Nephron (organoid): ENCODE results near the gene LRRC25.
"Not testable (repeated sequence)": the region's sequence is repeated elsewhere in the genome, so short reads cannot be mapped to it uniquely, and the experiment has no call there.

Experiments
- H3K27ac Mint-ChIP-seq, 3 experiments: 2 replicates each; pipeline ENCODE4 v1.8.0; 2020; ENCODE audit warnings: mixed read lengths in 3 of 3, mild to moderate bottlenecking in 2 of 3, moderate library complexity in 1 of 3
- H3K27me3 Mint-ChIP-seq: 2 replicates; pipeline ENCODE4 v1.8.0; 2021; ENCODE audit warnings: low read depth, mild to moderate bottlenecking, moderate library complexity, mixed read lengths
- H3K36me3 Mint-ChIP-seq: 2 replicates; pipeline ENCODE4 v1.8.0; 2020; ENCODE audit warnings: low read depth, mixed read lengths
- H3K4me1 Mint-ChIP-seq: 2 replicates; pipeline ENCODE4 v1.8.0; 2020; ENCODE audit warnings: mixed read lengths
- H3K4me3 Mint-ChIP-seq, 3 experiments: 2 replicates each; pipeline ENCODE4 v1.8.0; 2020; ENCODE audit warnings: mild to moderate bottlenecking in 3 of 3, mixed read lengths in 3 of 3, moderate library complexity in 2 of 3
- H3K9me3 Mint-ChIP-seq: 2 replicates; pipeline ENCODE4 v1.8.0; 2020; ENCODE audit warnings: mixed read lengths
- CTCF ChIP-seq, 3 experiments: fragments of 200-600 bp; sonication (generic); IDR thresholded peaks; one replicate each; pipeline ENCODE4 v1.5.0; 2021; ENCODE audit warnings: antibody characterized with exemption in 3 of 3; ENCODE audit not compliant: unreplicated experiment in 3 of 3

The LRRC25 gene

GRCh38 chr19:18349524-18350128, 47.8 kb downstream of the LRRC25 start:
- Mint-ChIP-seq H3K4me1 (peaks cover 6% of the 10 kb centered on the region), H3K36me3 (peaks cover 7% of the 10 kb centered on the region), H3K4me3 (no peak overlapping the region), H3K27ac (no peak overlapping the region), H3K27me3 (no peaks in the 10 kb centered on the region), H3K9me3 (no peaks in the 10 kb centered on the region)
- TF ChIP-seq CTCF (IDR thresholded peaks at IDR 0.05; ENCODE audit: unreplicated experiment in 3 of 3): peak; percentile 69 to 80 (median 73)

- peaks cover 13% of the 10 kb centered on the region for H3K4me1 Mint-ChIP-seq
- not testable (repeated sequence) for H3K4me3 Mint-ChIP-seq, H3K36me3 Mint-ChIP-seq, H3K27me3 Mint-ChIP-seq, H3K9me3 Mint-ChIP-seq, H3K27ac Mint-ChIP-seq
Measured at GRCh38 chr19:18348818-18349339, 48.5 kb downstream of the LRRC25 start.

- Mint-ChIP-seq H3K9me3 (no peaks in the 10 kb centered on the region), H3K4me3 (no peak overlapping the region), H3K36me3 (peaks cover 11% of the 10 kb centered on the region), H3K27me3 (no peaks in the 10 kb centered on the region), H3K27ac (no peak overlapping the region), H3K4me1 (peaks cover 15% of the 10 kb centered on the region)
- TF ChIP-seq CTCF (IDR thresholded peaks at IDR 0.05; ENCODE audit: unreplicated experiment in 3 of 3): no peak
Measured at GRCh38 chr19:18348171-18348570, 49.3 kb downstream of the LRRC25 start.

- peaks cover 15% of the 10 kb centered on the region for H3K4me1 Mint-ChIP-seq
- no peaks in the 10 kb centered on the region for H3K9me3 Mint-ChIP-seq
- H3K4me3 Mint-ChIP-seq: peak overlapping the region in 2 of 3 experiments; percentile 27 to 42
- TF ChIP-seq CTCF (IDR thresholded peaks at IDR 0.05; ENCODE audit: unreplicated experiment in 3 of 3): no peak
- H3K27ac Mint-ChIP-seq: peak overlapping the region in 2 of 3 experiments; percentile 54 to 67
- no peaks in the 10 kb centered on the region for H3K27me3 Mint-ChIP-seq
- peaks cover 11% of the 10 kb centered on the region for H3K36me3 Mint-ChIP-seq
Measured at GRCh38 chr19:18346091-18346490, 51.3 kb downstream of the LRRC25 start.

GRCh38 chr19:18345296-18345695, 52.1 kb downstream of the LRRC25 start:
- TF ChIP-seq CTCF (IDR thresholded peaks at IDR 0.05; ENCODE audit: unreplicated experiment in 3 of 3): no peak
- H3K27ac Mint-ChIP-seq: peak overlapping the region in 2 of 3 experiments; percentile 54 to 77
- H3K4me1 Mint-ChIP-seq: peaks cover 15% of the 10 kb centered on the region
- no peaks in the 10 kb centered on the region for H3K27me3 Mint-ChIP-seq
- no peaks in the 10 kb centered on the region for H3K9me3 Mint-ChIP-seq
- H3K4me3 Mint-ChIP-seq: no peak overlapping the region
- H3K36me3 Mint-ChIP-seq: peaks cover 8% of the 10 kb centered on the region

GRCh38 chr19:18344582-18344950, 52.9 kb downstream of the LRRC25 start:
- H3K36me3 Mint-ChIP-seq: peaks cover 7% of the 10 kb centered on the region
- peaks cover 18% of the 10 kb centered on the region for H3K4me1 Mint-ChIP-seq
- peak overlapping the region in 2 of 3 experiments; percentile 66 to 67 for H3K4me3 Mint-ChIP-seq
- TF ChIP-seq CTCF (IDR thresholded peaks at IDR 0.05; ENCODE audit: unreplicated experiment in 3 of 3): no peak
- no peaks in the 10 kb centered on the region for H3K27me3 Mint-ChIP-seq
- no peaks in the 10 kb centered on the region for H3K9me3 Mint-ChIP-seq
- peak overlapping the region; percentile 54 to 87 (median 77) for H3K27ac Mint-ChIP-seq
